Esophagus squamous epithelium (tissue), 4 donors: ENCODE data around the gene RHEX.

Experiments
- CTCF ChIP-seq, 6 experiments: fragments of 450-650 bp in 4 of 6; fragments of 200-600 bp in 2 of 6; sonication (generic) in 2 of 6; IDR thresholded peaks; one replicate each; pipeline ENCODE4 v1.5.1; 2016 to 2019; ENCODE audit warnings: antibody characterized with exemption in 6 of 6, mild to moderate bottlenecking in 4 of 6, moderate library complexity in 4 of 6
- POLR2A ChIP-seq, 4 donors: fragments of 450-650 bp; IDR thresholded peaks; one replicate each; pipeline ENCODE4 v1.6.1; 2017; ENCODE audit warnings: antibody characterized with exemption in 4 of 4, mild to moderate bottlenecking in 4 of 4, moderate library complexity in 3 of 4

GRCh38 chr1:206011057-206011456, 41.9 kb upstream of the RHEX start:
- TF ChIP-seq CTCF (IDR thresholded peaks at IDR 0.05), result no peak
- TF ChIP-seq POLR2A (IDR thresholded peaks at IDR 0.05), result no peak
